GM15510 (cell line): ENCODE data around the gene RECK.

Experiments
- POLR2A ChIP-seq: IDR thresholded peaks from 3 replicates; pipeline ENCODE4 v1.6.1; 2011; ENCODE audit warnings: borderline replicate concordance; ENCODE audit not compliant: insufficient read length; ENCODE audit errors: extremely low read depth

The RECK gene

GRCh38 chr9:36110434-36110833, 73.7 kb downstream of the RECK start:
- no peak for TF ChIP-seq POLR2A

- no peak for TF ChIP-seq POLR2A
These were observed 75.8 kb downstream of the RECK start for GRCh38 chr9:36112516-36112915.

- no peak for TF ChIP-seq POLR2A
These were observed 77.3 kb downstream of the RECK start for GRCh38 chr9:36113999-36114398.

GRCh38 chr9:36116593-36116992, 79.9 kb downstream of the RECK start:
- no peak for TF ChIP-seq POLR2A

- no peak for TF ChIP-seq POLR2A
These were observed 81.5 kb downstream of the RECK start for GRCh38 chr9:36118201-36118600.

- no peak for TF ChIP-seq POLR2A
These were observed 82.0 kb downstream of the RECK start for GRCh38 chr9:36118706-36119105.

- no peak for TF ChIP-seq POLR2A
These were observed 82.8 kb downstream of the RECK start for GRCh38 chr9:36119476-36119875.

- TF ChIP-seq POLR2A: no peak
These were observed 84.0 kb downstream of the RECK start for GRCh38 chr9:36120705-36121104.

GRCh38 chr9:36121971-36122370, 85.3 kb downstream of the RECK start:
- no peak for TF ChIP-seq POLR2A

- no peak for TF ChIP-seq POLR2A
These were observed 86.8 kb downstream of the RECK start for GRCh38 chr9:36123515-36123914.

- no peak for TF ChIP-seq POLR2A
These were observed 88.5 kb downstream of the RECK start for GRCh38 chr9:36125062-36125855.

- TF ChIP-seq POLR2A: no peak
These were observed 89.5 kb downstream of the RECK start for GRCh38 chr9:36126016-36126730.

GRCh38 chr9:36127652-36128244, 91.0 kb downstream of the RECK start:
- TF ChIP-seq POLR2A: no peak

GRCh38 chr9:36128349-36128748, 91.6 kb downstream of the RECK start:
- no peak for TF ChIP-seq POLR2A

- TF ChIP-seq POLR2A: no peak
These were observed 92.4 kb downstream of the RECK start for GRCh38 chr9:36129139-36129538.
